Adrenal gland (tissue), 12 donors: ENCODE data around the gene LYRM4. TPM values are rescaled to one million over a fixed set of nuclear protein-coding genes. Genes with fewer than 3 reads are reported as not detected.

ENCODE experiments used
- DNase-seq, 7 donors: peaks; one replicate each; pipeline ENCODE4 v3.0.0-alpha.2; 2019 to 2020
- H3K27ac ChIP-seq, 5 donors: fragments of 200-600 bp; sonication (generic) in 4 of 5; 1 replicate in 3 of 5; 2 replicates in 2 of 5; pipeline versions ENCODE4 v1.5.1 to v1.8.0; 2016 to 2020; ENCODE audit warnings: mild to moderate bottlenecking in 1 of 5
- H3K27me3 ChIP-seq: fragments of 200-600 bp; 2 replicates; pipeline ENCODE4 v1.8.0; 2021
- H3K36me3 ChIP-seq, 2 donors: fragments of 200-600 bp; replicated peaks in 1 of 2; 1 replicate in 1 of 2; 2 replicates in 1 of 2; pipeline versions ENCODE4 v1.5.1 to v1.8.0; 2018 to 2022
- H3K4me1 ChIP-seq, 2 donors: fragments of 200-600 bp; replicated peaks in 1 of 2; 1 replicate in 1 of 2; 2 replicates in 1 of 2; pipeline versions ENCODE4 v1.5.1 to v1.8.0; 2018 to 2021
- H3K4me3 ChIP-seq, 4 donors: fragments of 200-600 bp; sonication (generic) in 3 of 4; one replicate each; pipeline ENCODE4 v1.5.1; 2016 to 2018
- H3K9me3 ChIP-seq, 3 donors: fragments of 200-600 bp; sonication (generic) in 1 of 3; replicated peaks in 1 of 3; 1 replicate in 2 of 3; 2 replicates in 1 of 3; pipeline versions ENCODE4 v1.5.1 to v1.8.0; 2016 to 2021
- POLR2A ChIP-seq, 2 donors: fragments of 450-650 bp; IDR thresholded peaks; one replicate each; pipeline ENCODE4 v1.6.1; 2017; ENCODE audit warnings: antibody characterized with exemption in 2 of 2, mild to moderate bottlenecking in 2 of 2, moderate library complexity in 1 of 2
- WGBS, 4 donors: extraction: QIAGEN DNeasy Blood & Tissue Kit in 2 of 4; methylation state at CpG; one replicate each; pipeline versions ENCODE4 v1.1.5 to v1.1.7; 2013 to 2017; 5-methylcytosine and 5-hydroxymethylcytosine counted together
- intact Hi-C, 2 donors: fragments of 100-400 bp; cut with DNase I; formaldehyde crosslinking; loops; one replicate each; pipeline versions ENCODE4 v1.14.1 to v1.15.0; 2022 to 2023
- polyA plus RNA-seq, 3 donors: library from polyadenylated mRNA; stranded (reverse); fragments of 200-250 nt in 2 of 3; fragments of 350-450 nt in 1 of 3; fragmentation: Illumina TruSeq in 1 of 3; extraction: RNeasy Lipid Tissue Mini Kit (QIAGEN cat#74804) in 1 of 3; gene quantifications; one replicate each; pipeline ENCODE4 v1.2.3, GENCODE V29; 2013 to 2014
- total RNA-seq, 9 donors: library from RNA; depleted of rRNA in 4 of 9; stranded (reverse); fragments of >200 nt in 4 of 9; fragments of 120-200 nt in 1 of 9; fragmentation: NEBNext Ultra II Directional in 1 of 9; extraction: Animal tissue kit (Norgen Biotek cat#: 25700) in 1 of 9; gene quantifications; one replicate each; pipeline versions ENCODE4 v1.1.0 to v1.2.4, GENCODE V29; 2013 to 2023
- TF ChIP-seq, protein P1 (sequence below), 6 experiments: fragments of 450-650 bp in 4 of 6; fragments of 200-600 bp in 2 of 6; sonication (generic) in 1 of 6; IDR thresholded peaks; 1 replicate in 5 of 6; 2 replicates in 1 of 6; pipeline versions ENCODE4 v1.5.1 to v1.8.0; 2016 to 2021; ENCODE audit warnings: antibody characterized with exemption in 6 of 6, mild to moderate bottlenecking in 2 of 6, moderate library complexity in 1 of 6
- donor health status: healthy with polysubstance abuse.
- donor health status: Bipolar disorder and iron deficiency.
- donor health status: DM: yes; HTN: yes; CAD: no.
- donor health status: DM: no; HTN: no; CAD: no.
- donor health status: DM: no; HTN: no; CAD: no.
- donor health status: DM: yes; HTN: yes; CAD: no.

The LYRM4 gene
- total and polyA plus RNA-seq, 12 donors, result 16.1 to 65.1 (median 29.9) TPM

GRCh38 chr6:5155906-5156305, 104.8 kb downstream of the LYRM4 start:
- DNase-seq, result no peak
- no peaks in the 10 kb centered on the region for H3K4me1 ChIP-seq
- intact Hi-C loops, result no loop called here
- H3K9me3 ChIP-seq, result no peaks in the 10 kb centered on the region
- no peak overlapping the region for H3K27ac ChIP-seq
- no peaks in the 10 kb centered on the region for H3K27me3 ChIP-seq
- TF ChIP-seq POLR2A (IDR thresholded peaks at IDR 0.05), result no peak
- TF ChIP-seq, protein P1, sequence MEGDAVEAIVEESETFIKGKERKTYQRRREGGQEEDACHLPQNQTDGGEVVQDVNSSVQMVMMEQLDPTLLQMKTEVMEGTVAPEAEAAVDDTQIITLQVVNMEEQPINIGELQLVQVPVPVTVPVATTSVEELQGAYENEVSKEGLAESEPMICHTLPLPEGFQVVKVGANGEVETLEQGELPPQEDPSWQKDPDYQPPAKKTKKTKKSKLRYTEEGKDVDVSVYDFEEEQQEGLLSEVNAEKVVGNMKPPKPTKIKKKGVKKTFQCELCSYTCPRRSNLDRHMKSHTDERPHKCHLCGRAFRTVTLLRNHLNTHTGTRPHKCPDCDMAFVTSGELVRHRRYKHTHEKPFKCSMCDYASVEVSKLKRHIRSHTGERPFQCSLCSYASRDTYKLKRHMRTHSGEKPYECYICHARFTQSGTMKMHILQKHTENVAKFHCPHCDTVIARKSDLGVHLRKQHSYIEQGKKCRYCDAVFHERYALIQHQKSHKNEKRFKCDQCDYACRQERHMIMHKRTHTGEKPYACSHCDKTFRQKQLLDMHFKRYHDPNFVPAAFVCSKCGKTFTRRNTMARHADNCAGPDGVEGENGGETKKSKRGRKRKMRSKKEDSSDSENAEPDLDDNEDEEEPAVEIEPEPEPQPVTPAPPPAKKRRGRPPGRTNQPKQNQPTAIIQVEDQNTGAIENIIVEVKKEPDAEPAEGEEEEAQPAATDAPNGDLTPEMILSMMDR (IDR thresholded peaks at IDR 0.05), result no peak
- 66 to 74% (median 70%) methylated on average over 3 of the region's 3 CpGs for WGBS, 4 donors
- H3K4me3 ChIP-seq, result no peak overlapping the region
- no peaks in the 10 kb centered on the region for H3K36me3 ChIP-seq

DNA sequence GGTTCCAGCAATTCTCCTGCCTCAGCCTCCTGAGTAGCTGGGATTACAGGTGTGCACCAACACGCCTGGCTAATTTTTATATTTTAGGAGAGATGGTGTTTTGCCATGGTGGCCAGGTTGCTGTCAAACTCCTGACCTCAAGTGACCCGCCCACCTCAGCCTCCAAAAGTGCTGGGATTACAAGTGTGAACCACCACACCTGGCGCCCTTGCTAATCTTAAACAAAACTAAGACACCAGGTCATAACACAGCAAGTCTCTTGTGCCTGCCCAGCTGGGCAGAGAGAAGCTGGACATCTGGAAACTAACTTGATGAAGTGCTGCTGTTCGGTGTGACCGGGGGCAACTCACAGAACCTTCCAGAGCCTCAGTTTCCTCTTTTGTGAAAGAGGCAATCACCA, 107.6 kb downstream of the LYRM4 start:
- 88 to 98% (median 95%) methylated on average over 5 of the region's 5 CpGs for WGBS, 4 donors
- TF ChIP-seq, protein P1 (IDR thresholded peaks at IDR 0.05), result no peak
- no peaks in the 10 kb centered on the region for H3K27me3 ChIP-seq
- H3K4me1 ChIP-seq, result no peaks in the 10 kb centered on the region
- no peaks in the 10 kb centered on the region for H3K36me3 ChIP-seq
- H3K27ac ChIP-seq, result no peak overlapping the region
- no peak for DNase-seq
- intact Hi-C loops, result no loop called here
- no peak overlapping the region for H3K4me3 ChIP-seq
- no peaks in the 10 kb centered on the region for H3K9me3 ChIP-seq

DNA sequence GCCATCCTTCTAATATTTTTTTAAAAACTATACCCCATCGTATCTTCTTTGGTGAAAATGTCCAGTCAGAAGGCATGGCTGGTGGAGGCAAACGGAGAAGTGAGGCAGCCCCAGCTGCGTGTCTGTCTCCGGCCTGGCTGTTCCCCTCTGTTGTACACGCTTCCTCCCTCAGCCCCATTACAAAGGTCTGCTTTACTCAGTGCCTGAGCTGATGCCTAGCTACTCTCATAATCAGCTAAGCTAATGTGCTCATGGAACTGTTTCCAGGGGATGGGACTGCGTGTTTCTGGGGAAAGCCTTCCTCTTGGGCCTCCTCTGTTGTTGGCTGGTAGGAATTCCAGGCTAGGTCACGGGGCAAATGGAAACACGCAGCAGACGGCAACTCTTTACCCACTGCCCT, 108.3 kb downstream of the LYRM4 start:
- WGBS, 4 donors, result 80 to 93% (median 87%) methylated on average over 9 of the region's 9 CpGs
- no peaks in the 10 kb centered on the region for H3K36me3 ChIP-seq
- no peaks in the 10 kb centered on the region for H3K9me3 ChIP-seq
- no peaks in the 10 kb centered on the region for H3K4me1 ChIP-seq
- no peaks in the 10 kb centered on the region for H3K27me3 ChIP-seq
- intact Hi-C loops, result no loop called here
- DNase-seq, result no peak
- H3K4me3 ChIP-seq, result no peak overlapping the region
- H3K27ac ChIP-seq, result no peak overlapping the region
- TF ChIP-seq POLR2A (IDR thresholded peaks at IDR 0.05), result no peak
- TF ChIP-seq, protein P1 (IDR thresholded peaks at IDR 0.05), result no peak

- no peaks in the 10 kb centered on the region for H3K36me3 ChIP-seq
- H3K27me3 ChIP-seq, result no peaks in the 10 kb centered on the region
- TF ChIP-seq, protein P1 (IDR thresholded peaks at IDR 0.05), result no peak
- TF ChIP-seq POLR2A (IDR thresholded peaks at IDR 0.05), result no peak
- H3K4me3 ChIP-seq, result no peak overlapping the region
- H3K4me1 ChIP-seq, result no peaks in the 10 kb centered on the region
- H3K9me3 ChIP-seq, result no peaks in the 10 kb centered on the region
- DNase-seq, result no peak
- WGBS, 4 donors, result 80 to 93% (median 83%) methylated on average over 6 to 7 of the region's 7 CpGs
- H3K27ac ChIP-seq, result no peak overlapping the region
- intact Hi-C loops, result no loop called here
Measured at GRCh38 chr6:5151955-5152401, 108.8 kb downstream of the LYRM4 start.
